SIG-M5 treated with dmso at 0.1 percent for 504 hours (cell line): ENCODE data around the gene GSTCD.

Experiments
- DNase-seq: peaks from one replicate; lab custom pipeline; 2025; ENCODE audit not compliant: unreplicated experiment; lab: John Stamatoyannopoulos, UW

GSTCD gene

DNA sequence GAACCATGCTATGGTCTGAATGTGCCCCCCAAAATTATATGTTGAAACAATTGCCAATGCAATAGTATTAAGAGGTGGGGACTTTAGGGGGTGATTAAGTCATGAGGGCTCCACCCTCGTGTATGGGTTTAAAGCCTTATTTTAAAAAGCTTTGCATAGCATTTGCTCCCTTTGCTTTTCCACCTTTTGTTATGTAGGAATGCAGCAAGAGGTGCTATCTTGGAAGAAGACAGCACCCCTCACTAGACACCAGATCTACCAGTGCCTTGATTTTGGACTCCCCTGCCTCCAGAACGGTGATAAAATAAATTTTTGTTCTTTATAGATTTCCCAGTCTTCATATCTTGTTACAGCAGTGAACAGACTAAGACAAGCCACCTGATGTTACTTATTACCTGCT is 163.4 kb downstream of the GSTCD start:
- DNase-seq = no peak

DNA sequence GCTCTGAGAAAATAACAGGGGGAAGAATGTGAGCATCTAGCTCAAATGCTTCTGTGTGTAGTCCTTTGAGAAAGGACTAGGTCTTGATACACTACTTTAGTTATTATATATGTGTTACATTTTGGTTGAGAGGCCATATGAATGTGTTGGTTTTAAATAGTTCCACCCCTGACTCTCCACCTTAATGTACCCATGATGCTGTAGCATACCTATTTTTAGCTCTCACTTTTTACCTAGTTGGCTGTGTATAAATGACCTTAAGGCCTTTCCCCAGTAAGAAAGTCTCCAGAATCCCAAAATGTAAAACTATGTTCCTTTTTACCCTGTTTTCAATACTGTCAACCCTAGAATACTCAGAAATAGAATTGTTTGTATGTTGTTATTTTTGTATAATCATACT is 166.6 kb downstream of the GSTCD start:
- DNase-seq = no peak

DNA sequence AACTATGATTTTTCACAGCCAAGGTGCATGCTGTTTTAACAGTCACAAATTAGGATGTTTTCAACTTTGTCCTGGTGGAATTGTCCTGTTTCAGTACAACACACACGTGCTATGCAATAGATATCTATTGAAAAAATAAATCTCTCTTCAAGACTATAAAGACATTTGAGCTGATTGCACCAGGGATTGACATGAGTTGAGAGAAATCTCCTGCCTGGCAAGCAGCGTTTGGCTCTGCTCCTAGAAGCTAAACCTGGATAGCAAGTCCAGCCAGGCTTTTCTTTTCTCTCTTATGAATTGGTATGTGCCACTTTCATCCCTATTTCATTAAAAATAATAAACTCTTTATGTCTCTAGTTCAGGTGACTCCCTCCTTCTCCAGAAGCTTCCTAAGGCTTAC is 170.1 kb downstream of the GSTCD start:
- DNase-seq = no peak

DNA sequence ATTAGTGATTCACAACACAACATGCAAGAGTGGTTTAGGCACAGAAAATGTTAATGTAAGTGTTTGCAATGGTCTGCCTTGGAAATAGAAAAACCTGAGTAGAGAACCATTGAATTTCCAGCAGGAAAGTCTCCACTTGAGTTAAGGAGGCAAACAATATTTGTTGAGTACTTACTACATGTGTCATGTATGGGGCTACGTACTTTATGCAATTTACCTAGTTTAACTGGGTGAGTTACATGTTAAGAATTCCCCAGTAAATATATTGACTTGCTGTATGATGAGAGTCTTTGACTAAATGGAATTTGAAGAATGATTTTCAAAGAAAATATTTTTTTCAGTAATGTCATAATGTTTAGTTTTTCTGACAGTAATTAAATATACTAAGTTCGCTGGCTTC is 178.9 kb downstream of the GSTCD start:
- no peak for DNase-seq

DNA sequence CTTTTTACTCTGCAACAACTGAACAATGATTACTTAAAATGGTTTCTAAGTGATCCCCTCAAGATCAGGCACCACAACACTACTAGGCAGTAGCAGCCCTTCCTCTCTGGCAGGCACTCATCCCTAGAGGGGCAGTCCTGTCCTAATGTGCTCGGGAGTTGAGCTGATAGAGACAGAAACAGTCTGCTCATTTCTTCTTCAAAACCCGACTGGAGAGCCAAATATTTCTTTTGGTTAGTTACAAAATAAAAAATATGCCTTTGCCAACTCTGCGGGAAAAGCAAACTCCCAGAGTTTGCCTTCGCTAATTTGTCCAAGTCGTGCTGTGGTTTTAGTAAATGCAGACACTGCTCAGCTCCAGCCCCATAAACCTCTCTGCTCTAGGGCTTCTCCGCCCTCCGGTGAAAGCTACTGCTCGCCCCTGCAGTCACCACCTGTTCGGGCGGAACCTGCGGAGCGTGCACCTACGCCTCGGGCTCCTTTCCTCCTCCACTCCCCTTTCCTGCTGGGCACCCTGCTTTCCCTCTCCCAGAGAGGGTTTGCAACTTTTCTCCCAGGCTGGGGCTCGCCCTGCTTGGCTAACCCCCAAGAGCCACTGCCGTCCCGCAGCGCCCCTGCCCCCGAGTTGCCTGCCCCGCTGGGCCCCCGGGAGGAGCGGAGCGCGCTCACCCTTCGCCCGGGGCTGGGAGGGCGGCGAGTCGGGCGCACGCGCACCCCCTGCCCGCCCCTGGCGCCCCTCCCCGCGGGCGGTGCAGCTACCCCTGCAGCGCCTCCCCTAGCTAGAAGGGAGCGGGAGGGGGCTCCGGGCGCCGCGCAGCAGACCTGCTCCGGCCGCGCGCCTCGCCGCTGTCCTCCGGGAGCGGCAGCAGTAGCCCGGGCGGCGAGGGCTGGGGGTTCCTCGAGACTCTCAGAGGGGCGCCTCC is 186.3 kb downstream of the GSTCD start, which contains the start of gene NPNT:
Gene NPNT (plus strand): TSS at position 812 of the 923 bp plus-strand sequence. CDS start 182 bp downstream, outside the sequence.
- DNase-seq = no peak

DNA sequence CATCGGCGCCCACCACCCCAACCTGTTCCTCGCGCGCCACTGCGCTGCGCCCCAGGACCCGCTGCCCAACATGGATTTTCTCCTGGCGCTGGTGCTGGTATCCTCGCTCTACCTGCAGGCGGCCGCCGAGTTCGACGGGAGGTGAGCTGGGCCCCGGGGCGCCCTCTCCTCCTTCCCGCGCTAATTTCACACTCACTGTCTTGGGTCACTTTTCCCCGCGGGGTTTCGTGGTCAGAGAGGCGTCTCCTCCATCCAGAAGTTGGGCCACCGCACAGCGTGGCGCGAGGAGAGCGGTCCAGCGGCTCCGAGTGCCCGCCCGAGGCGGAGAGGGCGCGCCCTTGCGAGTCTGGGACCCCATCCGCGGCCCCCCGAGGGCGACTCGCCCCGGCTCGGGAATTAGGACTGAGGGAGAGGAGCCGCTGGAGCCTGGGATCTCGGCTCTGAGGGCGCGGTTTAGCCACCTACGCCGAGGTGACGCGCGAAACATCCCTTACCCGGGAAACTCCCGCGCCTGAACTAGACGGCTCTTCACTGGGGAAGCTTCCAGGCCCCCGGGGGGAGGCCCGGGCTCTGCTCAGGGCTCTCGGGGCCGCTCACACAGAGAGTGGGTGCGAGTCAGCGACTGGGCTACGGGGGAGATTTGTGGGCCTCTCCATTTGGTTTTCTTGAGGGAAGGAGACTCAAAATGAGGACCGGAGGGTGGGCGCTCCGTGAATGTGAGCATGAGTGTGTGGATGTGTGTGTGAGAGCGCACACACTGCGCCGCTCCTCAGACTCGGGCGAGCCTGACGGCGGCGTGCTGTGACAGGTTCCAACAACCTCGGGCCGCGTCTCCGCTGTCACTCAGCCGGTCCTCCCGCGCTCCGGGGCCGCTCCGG is 187.2 kb downstream of the GSTCD start:
- DNase-seq = no peak

DNA sequence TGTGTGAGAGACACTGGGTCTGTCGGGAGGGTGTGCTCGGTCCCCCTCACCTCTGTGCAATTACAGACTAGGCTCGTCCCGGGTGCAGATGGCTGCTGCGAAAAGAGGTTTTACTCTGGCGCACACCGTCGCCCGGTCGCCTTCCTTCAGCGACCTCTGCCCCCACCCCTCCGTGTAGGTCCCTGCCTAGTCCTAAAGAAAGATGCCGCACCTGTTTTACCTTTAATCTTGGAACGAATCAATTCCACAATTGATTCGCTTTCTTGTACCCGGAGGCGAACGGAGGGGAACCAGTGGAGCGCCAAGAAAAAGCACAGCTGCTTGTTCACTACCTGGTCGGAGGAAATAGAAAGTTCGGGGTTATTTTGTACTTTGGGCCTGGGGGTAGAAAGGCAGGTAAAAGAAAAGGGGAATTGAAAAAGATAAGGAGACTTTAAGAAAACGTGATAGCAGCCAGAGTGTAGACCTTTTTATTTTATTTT is 187.9 kb downstream of the GSTCD start:
- no peak for DNase-seq
